ENCODE data around the gene AKAP9. TPM values are rescaled to one million over a fixed set of nuclear protein-coding genes. Genes with fewer than 3 reads are reported as not detected.
"Not testable (repeated sequence)": the region's sequence is repeated elsewhere in the genome, so short reads cannot be mapped to it uniquely, and the experiment has no call there.

Gene AKAP9
- total RNA-seq, 6 experiments from 2014 or later, result 30.9 to 63.7 (median 40.5) TPM

GRCh38 chr7:92072708-92073107 lies 132.0 kb downstream of the AKAP9 start:
- 88% methylated on average over 3 of the region's 3 CpGs for WGBS (ENCODE audit: insufficient coverage, low coverage, low lambda C conversion rate, missing lambda C conversion rate)
- no peak for TF ChIP-seq POLR2A (IDR thresholded peaks at IDR 0.05)
- TF ChIP-seq CTCF (IDR thresholded peaks at IDR 0.05), result no peak
- ATAC-seq, result no peak
- Histone ChIP-seq H3K36me3 (peaks cover 0 to 24% (median 7%) of the 10 kb centered on the region in 4 donors), H3K4me1 (no peaks in the 10 kb centered on the region), H3K27me3 (no peaks in the 10 kb centered on the region), H3K27ac (no peak overlapping the region), H3K4me3 (no peak overlapping the region), H3K9me3 (no peaks in the 10 kb centered on the region)
- intact Hi-C loops (cut with DNase I), result no loop called here
- no peak for DNase-seq

DNA sequence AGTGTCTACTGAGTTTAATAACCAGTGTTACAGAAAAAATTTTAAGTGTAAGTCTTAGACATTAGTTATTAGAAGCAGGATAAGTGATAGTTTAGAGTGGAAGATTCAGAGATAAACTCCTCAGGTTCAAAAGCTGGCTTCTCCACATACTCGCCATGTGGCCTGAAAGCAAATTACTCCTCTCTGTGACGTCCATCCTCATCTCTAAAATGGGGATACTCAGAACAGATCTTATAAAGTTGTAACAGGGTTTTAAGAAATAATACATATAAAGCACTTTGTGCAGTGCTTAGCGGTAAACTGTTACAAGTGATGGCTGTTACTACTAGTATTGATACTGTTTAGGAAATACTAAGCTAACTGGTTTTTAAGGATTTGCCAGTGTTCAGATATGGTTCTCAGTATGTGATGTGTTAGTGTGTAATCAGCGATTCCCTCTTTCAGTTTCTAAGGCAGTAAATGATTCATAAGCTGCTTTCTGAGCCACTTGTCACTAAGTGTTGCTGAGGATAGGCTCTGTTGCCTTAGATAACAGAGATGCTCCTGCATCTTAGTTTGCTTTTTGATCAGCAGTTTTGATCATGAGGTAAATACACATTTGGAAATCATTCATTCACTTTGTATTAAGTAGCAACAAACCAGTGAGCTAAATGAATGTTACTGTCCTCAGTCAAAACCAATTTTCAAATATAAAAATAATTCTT lies 134.9 kb downstream of the AKAP9 start:
- no peaks in the 10 kb centered on the region for H3K27me3 ChIP-seq
- no peak for TF ChIP-seq POLR2A (IDR thresholded peaks at IDR 0.05)
- DNase-seq (no peak), ATAC-seq (no peak)
- intact Hi-C loops (cut with DNase I), result no loop called here
- 96% methylated on average over 4 of the region's 4 CpGs for WGBS (ENCODE audit: insufficient coverage, low coverage, low lambda C conversion rate, missing lambda C conversion rate)
- no peaks in the 10 kb centered on the region for H3K4me1 ChIP-seq
- H3K9me3 ChIP-seq, result no peaks in the 10 kb centered on the region
- peaks cover 0 to 39% (median 20%) of the 10 kb centered on the region in 4 donors for H3K36me3 ChIP-seq
- no peak overlapping the region for H3K4me3 ChIP-seq
- H3K27ac ChIP-seq, result no peak overlapping the region

DNA sequence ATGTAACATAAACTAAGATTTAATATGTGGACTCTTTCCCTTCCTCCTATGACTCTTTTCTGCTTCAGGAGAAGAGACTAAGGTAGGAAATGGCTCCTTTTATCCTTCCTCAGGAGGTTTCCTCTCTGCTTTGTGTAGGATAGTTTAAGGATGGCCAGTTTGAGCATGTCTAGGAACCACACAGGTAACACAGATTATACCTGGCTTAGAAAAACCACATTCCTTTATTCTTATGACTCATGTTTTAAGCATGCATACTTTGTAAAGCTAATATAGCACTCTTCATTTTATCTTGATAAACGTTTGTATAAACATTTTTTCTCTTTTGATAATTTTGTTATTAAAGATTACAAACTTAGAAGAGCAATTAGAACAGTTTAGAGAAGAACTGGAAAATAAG lies 135.8 kb downstream of the AKAP9 start:
- no peak for TF ChIP-seq POLR2A (IDR thresholded peaks at IDR 0.05)
- TF ChIP-seq CTCF (IDR thresholded peaks at IDR 0.05), result no peak
- DNase-seq (no peak), ATAC-seq (no peak)
- Histone ChIP-seq H3K4me3 (no peak overlapping the region), H3K27ac (no peak overlapping the region), H3K36me3 (peaks cover 0 to 44% (median 23%) of the 10 kb centered on the region in 4 donors), H3K27me3 (no peaks in the 10 kb centered on the region), H3K4me1 (no peaks in the 10 kb centered on the region), H3K9me3 (no peaks in the 10 kb centered on the region)
- 17% methylated on average over 1 of the region's 1 CpG for WGBS (ENCODE audit: insufficient coverage, low coverage, low lambda C conversion rate, missing lambda C conversion rate)
- intact Hi-C loops (cut with DNase I), result no loop called here

DNA sequence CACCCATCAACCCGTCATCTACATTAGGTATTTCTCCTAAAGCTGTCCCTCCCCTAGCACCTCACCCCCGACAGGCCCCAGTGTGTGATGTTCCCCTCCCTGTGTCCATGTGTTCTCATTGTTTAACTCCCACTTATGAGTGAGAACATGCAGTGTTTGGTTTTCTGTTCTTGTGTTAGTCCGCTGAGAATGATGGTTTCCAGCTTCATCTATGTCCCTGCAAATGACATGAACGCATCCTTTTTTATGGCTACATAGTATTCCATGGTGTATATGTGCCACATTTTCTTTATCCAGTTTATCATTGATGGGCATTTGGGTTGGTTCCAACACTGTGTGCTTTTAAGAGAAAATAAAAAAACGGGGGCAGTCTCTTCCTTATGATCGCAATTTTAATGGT lies 143.3 kb downstream of the AKAP9 start:
- intact Hi-C loops (cut with DNase I); H3K4me1 ChIP-seq; H3K27ac ChIP-seq; H3K4me3 ChIP-seq; ATAC-seq; H3K27me3 ChIP-seq; DNase-seq; H3K9me3 ChIP-seq: not testable (repeated sequence)
- peaks cover 0 to 80% (median 48%) of the 10 kb centered on the region in 4 donors for H3K36me3 ChIP-seq
- WGBS (ENCODE audit: insufficient coverage, low coverage, low lambda C conversion rate, missing lambda C conversion rate), result 98% methylated on average over 6 of the region's 6 CpGs

- TF ChIP-seq POLR2A (IDR thresholded peaks at IDR 0.05) (no peak), CTCF (IDR thresholded peaks at IDR 0.05) (no peak)
- 100% methylated on average over 1 of the region's 1 CpG for WGBS (ENCODE audit: insufficient coverage, low coverage, low lambda C conversion rate, missing lambda C conversion rate)
These were observed 147.6 kb downstream of the AKAP9 start for GRCh38 chr7:92088266-92088665.

More at GRCh38 chr7:92088266-92088665, 147.6 kb downstream of the AKAP9 start:
- Histone ChIP-seq H3K9me3 (no peaks in the 10 kb centered on the region), H3K36me3 (peaks cover 0 to 68% (median 36%) of the 10 kb centered on the region in 4 donors), H3K4me1 (no peaks in the 10 kb centered on the region), H3K4me3 (no peak overlapping the region), H3K27ac (no peak overlapping the region), H3K27me3 (no peaks in the 10 kb centered on the region)
- DNase-seq (no peak), ATAC-seq (no peak)
- intact Hi-C loops (cut with DNase I), result no loop called here
